HG03095 (cell line): ENCODE data around the gene HSD17B11.
"Not testable (repeated sequence)": the region's sequence is repeated elsewhere in the genome, so short reads cannot be mapped to it uniquely, and the experiment has no call there.

Experiments
- ATAC-seq: cut with Tn5 transposase; IDR thresholded peaks from one replicate; pipeline ENCODE4 v1.9.1; 2021; ENCODE audit warnings: moderate library complexity; ENCODE audit not compliant: unreplicated experiment

The HSD17B11 gene

GRCh38 chr4:87310691-87311335, 80.2 kb downstream of the HSD17B11 start:
- no peak for ATAC-seq

GRCh38 chr4:87309625-87310024, 81.4 kb downstream of the HSD17B11 start:
- ATAC-seq = no peak

GRCh38 chr4:87306056-87306455, 84.9 kb downstream of the HSD17B11 start:
- no peak for ATAC-seq

- no peak for ATAC-seq
Measured at GRCh38 chr4:87305562-87305961, 85.4 kb downstream of the HSD17B11 start.

GRCh38 chr4:87304745-87305432, 86.1 kb downstream of the HSD17B11 start:
- no peak for ATAC-seq

- no peak for ATAC-seq
Measured at GRCh38 chr4:87299898-87300297, 91.1 kb downstream of the HSD17B11 start.

- ATAC-seq = no peak
Measured at GRCh38 chr4:87298362-87298761, 92.6 kb downstream of the HSD17B11 start.

GRCh38 chr4:87294911-87295310, 96.1 kb downstream of the HSD17B11 start:
- ATAC-seq = not testable (repeated sequence)

- ATAC-seq = not testable (repeated sequence)
Measured at GRCh38 chr4:87293889-87294288, 97.1 kb downstream of the HSD17B11 start.

GRCh38 chr4:87286970-87287369, 104.0 kb downstream of the HSD17B11 start:
- no peak for ATAC-seq
